Ovary (tissue), 3 donors: ENCODE results near the gene CFAP43.

Source experiments
- POLR2A ChIP-seq: fragments of 450-650 bp; IDR thresholded peaks from one replicate; pipeline ENCODE4 v1.6.1; 2017; ENCODE audit warnings: antibody characterized with exemption, mild to moderate bottlenecking, moderate library complexity
- TF ChIP-seq, protein P1 (sequence below), 3 donors: fragments of 450-650 bp in 2 of 3; fragments of 200-600 bp in 1 of 3; IDR thresholded peaks; one replicate each; pipeline versions ENCODE4 v1.5.1 to v1.8.0; 2016 to 2022; ENCODE audit warnings: antibody characterized with exemption in 3 of 3, mild to moderate bottlenecking in 1 of 3
- donor health status: DM: no; HTN: no; CAD: no.

- TF ChIP-seq, protein P1, sequence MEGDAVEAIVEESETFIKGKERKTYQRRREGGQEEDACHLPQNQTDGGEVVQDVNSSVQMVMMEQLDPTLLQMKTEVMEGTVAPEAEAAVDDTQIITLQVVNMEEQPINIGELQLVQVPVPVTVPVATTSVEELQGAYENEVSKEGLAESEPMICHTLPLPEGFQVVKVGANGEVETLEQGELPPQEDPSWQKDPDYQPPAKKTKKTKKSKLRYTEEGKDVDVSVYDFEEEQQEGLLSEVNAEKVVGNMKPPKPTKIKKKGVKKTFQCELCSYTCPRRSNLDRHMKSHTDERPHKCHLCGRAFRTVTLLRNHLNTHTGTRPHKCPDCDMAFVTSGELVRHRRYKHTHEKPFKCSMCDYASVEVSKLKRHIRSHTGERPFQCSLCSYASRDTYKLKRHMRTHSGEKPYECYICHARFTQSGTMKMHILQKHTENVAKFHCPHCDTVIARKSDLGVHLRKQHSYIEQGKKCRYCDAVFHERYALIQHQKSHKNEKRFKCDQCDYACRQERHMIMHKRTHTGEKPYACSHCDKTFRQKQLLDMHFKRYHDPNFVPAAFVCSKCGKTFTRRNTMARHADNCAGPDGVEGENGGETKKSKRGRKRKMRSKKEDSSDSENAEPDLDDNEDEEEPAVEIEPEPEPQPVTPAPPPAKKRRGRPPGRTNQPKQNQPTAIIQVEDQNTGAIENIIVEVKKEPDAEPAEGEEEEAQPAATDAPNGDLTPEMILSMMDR (IDR thresholded peaks at IDR 0.05) = no peak
- TF ChIP-seq POLR2A = no peak
Observed at GRCh38 chr10:104085801-104086400, 146.3 kb downstream of the CFAP43 start, which contains the start of gene COL17A1.
